Neural crest cell (in vitro differentiated cells): Measurements from ENCODE around the gene CCDC30. TPM values are rescaled to one million over a fixed set of nuclear protein-coding genes. Genes with fewer than 3 reads are reported as not detected.
A peak's percentile ranks its signal among the peaks of the same experiment; 100 is the strongest.
"Not testable (repeated sequence)": the region's sequence is repeated elsewhere in the genome, so short reads cannot be mapped to it uniquely, and the experiment has no call there.

Experiments used
- DNase-seq: peaks from one replicate; pipeline ENCODE4 v3.0.0; 2021; ENCODE audit warnings: low read depth, mixed read lengths, low spot score
- H3K27ac Mint-ChIP-seq: one replicate; pipeline ENCODE4 v1.8.0; 2021; ENCODE audit warnings: mild to moderate bottlenecking, mixed read lengths; ENCODE audit not compliant: unreplicated experiment
- H3K27me3 Mint-ChIP-seq: 2 replicates; pipeline ENCODE4 v1.8.0; 2021; ENCODE audit warnings: low read depth, mild to moderate bottlenecking, mixed read lengths
- H3K36me3 Mint-ChIP-seq: 2 replicates; pipeline ENCODE4 v1.8.0; 2021; ENCODE audit warnings: low read depth, mild to moderate bottlenecking, mixed read lengths
- H3K4me1 Mint-ChIP-seq: 2 replicates; pipeline ENCODE4 v1.8.0; 2021; ENCODE audit warnings: mixed read lengths
- H3K4me3 Mint-ChIP-seq: one replicate; pipeline ENCODE4 v1.8.0; 2021; ENCODE audit warnings: mild to moderate bottlenecking, mixed read lengths
- H3K9me3 Mint-ChIP-seq: 2 replicates; pipeline ENCODE4 v1.8.0; 2021; ENCODE audit warnings: mixed read lengths
- total RNA-seq: library from RNA; stranded (reverse); gene quantifications from 2 replicates; pipeline ENCODE4 v1.2.1, GENCODE V29; 2021
- TF ChIP-seq, protein P1 (sequence below): fragments of 200-600 bp; sonication (generic); conservative IDR thresholded peaks from 2 replicates; pipeline ENCODE4 v1.5.0; 2021; ENCODE audit warnings: antibody characterized with exemption, mild to moderate bottlenecking

Gene CCDC30
- total RNA-seq, 1 donor from 2014 or later, result 6.9 TPM

DNA sequence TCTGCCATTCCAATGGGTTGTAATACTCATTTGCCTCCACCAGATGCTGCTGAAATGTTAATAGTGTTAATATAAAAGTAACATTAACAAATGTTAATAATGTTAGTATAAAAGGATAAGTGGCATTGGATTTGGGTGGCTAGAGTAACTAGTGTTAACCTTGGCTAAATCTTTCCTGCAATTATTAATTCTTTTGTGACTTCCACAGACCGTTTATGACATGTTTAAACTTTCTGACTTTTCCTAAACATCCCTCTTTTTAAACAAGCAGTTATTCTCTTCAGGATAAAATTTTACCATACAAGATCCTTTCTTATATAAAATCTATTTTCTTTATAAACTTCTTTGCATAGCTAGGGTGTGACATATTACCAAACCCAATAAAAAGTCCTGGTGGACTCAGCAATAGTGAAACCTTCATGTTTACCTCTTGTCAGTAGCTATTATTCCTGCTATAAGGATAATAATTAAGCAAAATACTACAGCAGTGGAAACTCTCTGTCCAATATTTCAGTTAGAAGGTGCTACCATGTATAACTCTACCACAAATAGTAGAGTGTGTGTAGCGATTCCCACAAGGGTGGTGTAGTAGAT lies 41.5 kb downstream of the CCDC30 start:
- no peak for DNase-seq
- H3K9me3 Mint-ChIP-seq, result peaks cover 21% of the 10 kb centered on the region
- H3K36me3 Mint-ChIP-seq, result peaks cover 58% of the 10 kb centered on the region
- no peaks in the 10 kb centered on the region for H3K4me1 Mint-ChIP-seq
- H3K27ac Mint-ChIP-seq, result no peak overlapping the region
- no peak overlapping the region for H3K4me3 Mint-ChIP-seq
- TF ChIP-seq, protein P1, sequence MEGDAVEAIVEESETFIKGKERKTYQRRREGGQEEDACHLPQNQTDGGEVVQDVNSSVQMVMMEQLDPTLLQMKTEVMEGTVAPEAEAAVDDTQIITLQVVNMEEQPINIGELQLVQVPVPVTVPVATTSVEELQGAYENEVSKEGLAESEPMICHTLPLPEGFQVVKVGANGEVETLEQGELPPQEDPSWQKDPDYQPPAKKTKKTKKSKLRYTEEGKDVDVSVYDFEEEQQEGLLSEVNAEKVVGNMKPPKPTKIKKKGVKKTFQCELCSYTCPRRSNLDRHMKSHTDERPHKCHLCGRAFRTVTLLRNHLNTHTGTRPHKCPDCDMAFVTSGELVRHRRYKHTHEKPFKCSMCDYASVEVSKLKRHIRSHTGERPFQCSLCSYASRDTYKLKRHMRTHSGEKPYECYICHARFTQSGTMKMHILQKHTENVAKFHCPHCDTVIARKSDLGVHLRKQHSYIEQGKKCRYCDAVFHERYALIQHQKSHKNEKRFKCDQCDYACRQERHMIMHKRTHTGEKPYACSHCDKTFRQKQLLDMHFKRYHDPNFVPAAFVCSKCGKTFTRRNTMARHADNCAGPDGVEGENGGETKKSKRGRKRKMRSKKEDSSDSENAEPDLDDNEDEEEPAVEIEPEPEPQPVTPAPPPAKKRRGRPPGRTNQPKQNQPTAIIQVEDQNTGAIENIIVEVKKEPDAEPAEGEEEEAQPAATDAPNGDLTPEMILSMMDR, result peak; percentile 25
- no peaks in the 10 kb centered on the region for H3K27me3 Mint-ChIP-seq

DNA sequence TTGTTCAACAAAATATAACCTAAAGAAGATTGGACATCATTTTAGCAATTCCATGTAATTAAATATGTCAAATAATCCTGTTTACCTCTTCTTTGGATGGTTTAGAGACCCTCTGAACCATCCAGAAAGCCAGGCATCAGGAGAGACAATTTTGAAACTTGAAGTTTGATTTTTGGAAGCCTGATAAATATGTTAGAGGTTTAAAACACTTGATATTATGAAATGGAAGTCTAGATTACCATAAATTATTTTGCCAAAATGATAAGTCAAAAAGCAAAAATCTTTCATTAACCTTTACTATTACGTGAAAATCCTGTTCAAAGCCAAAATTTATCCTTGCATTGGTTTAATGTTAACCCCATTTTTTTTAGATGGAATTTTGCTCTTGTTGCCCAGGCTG lies 43.5 kb downstream of the CCDC30 start:
- no peaks in the 10 kb centered on the region for H3K27me3 Mint-ChIP-seq
- TF ChIP-seq, protein P1, result no peak
- H3K9me3 Mint-ChIP-seq, result peaks cover 33% of the 10 kb centered on the region
- no peaks in the 10 kb centered on the region for H3K4me1 Mint-ChIP-seq
- no peak for DNase-seq
- H3K27ac Mint-ChIP-seq, result no peak overlapping the region
- H3K36me3 Mint-ChIP-seq, result peaks cover 65% of the 10 kb centered on the region
- no peak overlapping the region for H3K4me3 Mint-ChIP-seq

DNA sequence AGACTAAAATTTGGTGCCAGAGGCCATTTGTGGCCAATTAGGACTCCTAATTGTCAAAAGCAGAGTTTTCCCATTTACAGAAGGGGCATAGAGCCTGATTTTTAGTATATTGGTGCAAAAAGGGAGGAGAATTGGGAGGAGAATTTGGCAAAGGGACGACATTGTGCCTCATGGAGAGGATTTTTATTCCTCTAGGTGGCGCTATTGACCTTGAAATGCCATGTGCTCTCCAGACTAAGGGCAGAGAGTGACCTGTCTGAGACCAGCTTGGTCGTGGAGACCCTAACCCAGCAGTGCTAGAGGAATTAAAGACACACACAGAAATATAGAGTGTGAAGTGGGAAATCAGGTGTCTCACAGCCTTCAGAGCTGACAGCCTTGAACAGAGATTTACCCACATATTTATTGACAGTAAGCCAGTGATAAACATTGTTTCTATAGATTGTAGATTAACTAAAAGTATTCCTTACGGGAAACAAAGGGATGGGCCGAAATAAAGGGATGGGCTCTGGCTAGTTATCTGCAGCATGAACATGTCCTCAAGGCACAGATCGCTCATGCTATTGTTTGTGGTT lies 48.6 kb downstream of the CCDC30 start:
- Mint-ChIP-seq H3K9me3 (peaks cover 24% of the 10 kb centered on the region), H3K36me3 (peaks cover 60% of the 10 kb centered on the region), H3K27ac (peak overlapping the region; percentile 27)
- not testable (repeated sequence) for H3K4me3 Mint-ChIP-seq, H3K4me1 Mint-ChIP-seq, H3K27me3 Mint-ChIP-seq, DNase-seq
- TF ChIP-seq, protein P1, result peak; percentile 53

DNA sequence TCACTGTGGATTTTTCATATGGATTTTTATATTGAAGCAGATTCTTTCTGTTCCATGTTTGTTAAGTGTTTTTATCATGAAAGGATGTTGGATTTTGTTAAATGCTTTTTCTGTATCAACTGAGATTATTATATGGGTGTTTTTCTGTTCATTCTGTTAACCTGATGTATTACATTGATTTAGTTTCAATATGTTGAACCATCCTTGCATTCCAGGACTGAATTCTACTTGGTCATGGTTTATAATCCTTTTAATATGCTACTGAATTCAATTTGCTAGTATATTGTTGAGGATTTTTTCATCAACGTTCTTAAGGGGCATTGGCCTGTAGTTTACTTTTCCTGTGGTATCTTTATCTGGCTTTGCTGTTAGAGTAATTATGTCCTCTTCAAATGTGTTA lies 55.8 kb downstream of the CCDC30 start:
- no peak for DNase-seq
- TF ChIP-seq, protein P1, result no peak
- Mint-ChIP-seq H3K36me3 (peaks cover 39% of the 10 kb centered on the region), H3K4me3 (no peak overlapping the region), H3K27me3 (no peaks in the 10 kb centered on the region), H3K9me3 (peaks cover 20% of the 10 kb centered on the region), H3K4me1 (no peaks in the 10 kb centered on the region), H3K27ac (no peak overlapping the region)

DNA sequence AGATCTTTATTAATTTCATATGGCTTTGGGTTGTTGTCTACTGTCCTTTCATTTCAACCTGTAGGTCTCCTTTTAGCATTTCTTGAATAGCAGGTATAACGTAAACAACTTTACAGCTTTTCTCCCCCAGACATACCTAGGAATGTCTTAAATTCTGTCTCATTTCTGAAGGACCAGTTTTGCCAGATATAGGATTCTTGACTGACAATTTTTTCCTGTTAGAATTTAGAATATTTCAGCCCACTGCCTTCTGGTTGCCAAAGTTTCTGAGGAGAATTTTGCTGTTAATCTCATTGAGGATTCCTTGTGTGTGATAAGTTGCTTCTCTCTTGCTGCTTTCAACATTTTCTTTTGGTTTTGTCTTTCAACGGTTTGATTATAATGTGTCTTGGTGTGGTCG lies 60.1 kb downstream of the CCDC30 start:
- Mint-ChIP-seq H3K27me3 (no peaks in the 10 kb centered on the region), H3K4me1 (peaks cover 7% of the 10 kb centered on the region), H3K27ac (no peak overlapping the region), H3K4me3 (no peak overlapping the region), H3K9me3 (peaks cover 14% of the 10 kb centered on the region), H3K36me3 (peaks cover 21% of the 10 kb centered on the region)
- TF ChIP-seq, protein P1, result no peak
- no peak for DNase-seq
